Esophagus (tissue), 2 donors: ENCODE measurements around the gene ZNF780A. TPM values are rescaled to one million over a fixed set of nuclear protein-coding genes. Genes with fewer than 3 reads are reported as not detected.
"Not testable (repeated sequence)": the region's sequence is repeated elsewhere in the genome, so short reads cannot be mapped to it uniquely, and the experiment has no call there.

Experiments
- H3K27ac ChIP-seq, 2 donors: one replicate each; pipeline ENCODE4 v1.5.1; 2013; ENCODE audit warnings: low read depth in 2 of 2, mild to moderate bottlenecking in 2 of 2, inconsistent platforms in 1 of 2, low read length in 1 of 2, moderate library complexity in 1 of 2
- H3K27me3 ChIP-seq, 2 donors: one replicate each; pipeline ENCODE4 v1.6.1; 2013; ENCODE audit warnings: low read length in 2 of 2, control low read depth in 1 of 2, mild to moderate bottlenecking in 1 of 2; ENCODE audit not compliant: insufficient read depth in 2 of 2, control insufficient read depth in 1 of 2
- H3K36me3 ChIP-seq, 2 donors: one replicate each; pipeline ENCODE4 v1.6.1; 2013; ENCODE audit warnings: low read length in 1 of 2; ENCODE audit not compliant: control insufficient read depth in 2 of 2, insufficient read depth in 2 of 2
- H3K4me1 ChIP-seq, 2 donors: one replicate each; pipeline ENCODE4 v1.6.1; 2013; ENCODE audit warnings: low read length in 1 of 2; ENCODE audit not compliant: control insufficient read depth in 2 of 2, insufficient read depth in 2 of 2
- H3K4me3 ChIP-seq, 2 donors: one replicate each; pipeline ENCODE4 v1.5.1; 2013; ENCODE audit warnings: low read length in 2 of 2, mild to moderate bottlenecking in 2 of 2, low read depth in 1 of 2, moderate library complexity in 1 of 2
- H3K9me3 ChIP-seq, 2 donors: one replicate each; pipeline ENCODE4 v1.6.1; 2013; ENCODE audit warnings: mild to moderate bottlenecking in 2 of 2, low read depth in 1 of 2, low read length in 1 of 2, moderate library complexity in 1 of 2; ENCODE audit not compliant: control insufficient read depth in 2 of 2, insufficient read depth in 1 of 2
- WGBS, 2 donors: extraction: QIAGEN DNeasy Blood & Tissue Kit; methylation state at CpG; one replicate each; pipeline ENCODE4 v1.1.7; 2013; 5-methylcytosine and 5-hydroxymethylcytosine counted together
- polyA plus RNA-seq, 2 donors: library from polyadenylated mRNA; stranded (reverse); fragments of 200-250 nt; gene quantifications; one replicate each; pipeline ENCODE4 v1.2.3, GENCODE V29; 2013
- donor health status: healthy with polysubstance abuse.
- donor health status: Bipolar disorder and iron deficiency.

ZNF780A gene
- polyA plus RNA-seq, 2 donors: 17.7 to 20.9 TPM

- WGBS, 2 donors: 0 to 1% methylated on average over 41 of the region's 41 CpGs
- peak within 1 kb of the TSS; percentile 70 to 84 for H3K27ac ChIP-seq
Observed at GRCh38 chr19:40055832-40056504, 34.8 kb downstream of the ZNF780A start, which contains the start of gene ZNF780B. TSS of gene ZNF780B (minus strand) at chr19:40056231. CDS start at chr19:40050332, 5,899 bp downstream.

DNA sequence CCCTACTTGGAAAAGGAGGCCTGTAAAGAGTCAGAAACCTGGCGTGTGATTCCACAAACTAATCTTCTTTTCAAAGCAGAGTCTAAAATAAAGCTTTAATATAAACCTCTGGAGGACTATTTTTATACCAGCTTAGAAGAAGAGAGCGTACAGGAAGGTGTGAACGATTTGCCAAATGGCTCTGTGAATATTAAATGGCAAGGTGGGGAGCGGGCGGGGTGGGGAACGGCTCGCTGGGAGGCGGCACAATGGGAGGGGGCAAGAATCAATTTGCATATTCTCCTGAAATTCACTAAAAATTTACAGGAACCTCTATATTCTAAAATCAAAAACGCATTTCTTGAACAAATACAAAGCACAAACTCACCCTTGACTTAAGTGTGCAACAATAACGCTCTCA, 35.7 kb downstream of the ZNF780A start:
- WGBS, 2 donors: 44 to 52% methylated on average over 10 of the region's 10 CpGs
- Histone ChIP-seq H3K4me3 (peak overlapping the region; percentile 97 to 100), H3K4me1 (peaks cover 0 to 7% of the 10 kb centered on the region in 2 donors), H3K36me3 (peaks cover 0 to 4% of the 10 kb centered on the region in 2 donors), H3K9me3 (peaks cover 3 to 4% of the 10 kb centered on the region in 2 donors), H3K27me3 (no peaks in the 10 kb centered on the region), H3K27ac (no peak overlapping the region)

More at GRCh38 chr19:40055832-40056504, 34.8 kb downstream of the ZNF780A start, which contains the start of gene ZNF780B:
- Histone ChIP-seq H3K27me3 (no peaks in the 10 kb centered on the region), H3K36me3 (no peaks in the 10 kb centered on the region), H3K9me3 (no peaks in the 10 kb centered on the region), H3K4me1 (peaks cover 0 to 7% of the 10 kb centered on the region in 2 donors), H3K4me3 (peak within 1 kb of the TSS; percentile 97 to 100)

- peaks cover 3 to 4% of the 10 kb centered on the region in 2 donors for H3K9me3 ChIP-seq
- no peak overlapping the region for H3K27ac ChIP-seq
- H3K4me3 ChIP-seq: no peak overlapping the region
- 91 to 92% methylated on average over 9 of the region's 9 CpGs for WGBS, 2 donors
- H3K4me1 ChIP-seq: peaks cover 0 to 7% of the 10 kb centered on the region in 2 donors
- H3K27me3 ChIP-seq: no peaks in the 10 kb centered on the region
- peaks cover under 1 to 6% of the 10 kb centered on the region in 2 donors for H3K36me3 ChIP-seq
Observed at GRCh38 chr19:40054632-40055031, 36.1 kb downstream of the ZNF780A start.

DNA sequence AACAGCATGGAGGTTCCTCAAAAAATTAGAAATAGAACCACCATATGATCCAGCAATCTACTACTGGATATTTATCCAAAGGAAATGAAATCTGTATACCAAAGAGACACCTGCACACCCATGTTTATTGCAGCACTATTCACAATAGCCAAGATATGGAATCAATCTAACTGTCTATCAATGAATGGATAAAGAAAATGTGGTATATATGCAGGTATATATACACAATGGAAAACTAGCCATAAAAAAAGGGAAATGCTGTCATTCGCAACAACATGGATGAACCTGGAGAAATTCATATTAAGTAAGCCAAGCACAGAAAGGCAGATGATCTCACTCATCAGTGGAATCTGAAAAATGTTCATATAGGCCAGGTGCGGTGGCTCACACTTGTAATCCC, 37.3 kb downstream of the ZNF780A start:
- H3K4me1 ChIP-seq: peaks cover 0 to 7% of the 10 kb centered on the region in 2 donors
- no peak overlapping the region for H3K4me3 ChIP-seq
- H3K36me3 ChIP-seq: peaks cover 4 to 13% of the 10 kb centered on the region in 2 donors
- no peaks in the 10 kb centered on the region for H3K27me3 ChIP-seq
- 98 to 100% methylated on average over 2 of the region's 2 CpGs for WGBS, 2 donors
- H3K9me3 ChIP-seq: peaks cover 3 to 4% of the 10 kb centered on the region in 2 donors
- no peak overlapping the region for H3K27ac ChIP-seq

GRCh38 chr19:40041718-40042117, 49.0 kb downstream of the ZNF780A start:
- not testable (repeated sequence) for H3K4me3 ChIP-seq, H3K27me3 ChIP-seq, H3K4me1 ChIP-seq, H3K27ac ChIP-seq, H3K36me3 ChIP-seq
- H3K9me3 ChIP-seq: peaks cover 3 to 16% of the 10 kb centered on the region in 2 donors
- 96 to 100% methylated on average over 1 of the region's 1 CpG for whole genome bisulfite sequencing, 2 donors

DNA sequence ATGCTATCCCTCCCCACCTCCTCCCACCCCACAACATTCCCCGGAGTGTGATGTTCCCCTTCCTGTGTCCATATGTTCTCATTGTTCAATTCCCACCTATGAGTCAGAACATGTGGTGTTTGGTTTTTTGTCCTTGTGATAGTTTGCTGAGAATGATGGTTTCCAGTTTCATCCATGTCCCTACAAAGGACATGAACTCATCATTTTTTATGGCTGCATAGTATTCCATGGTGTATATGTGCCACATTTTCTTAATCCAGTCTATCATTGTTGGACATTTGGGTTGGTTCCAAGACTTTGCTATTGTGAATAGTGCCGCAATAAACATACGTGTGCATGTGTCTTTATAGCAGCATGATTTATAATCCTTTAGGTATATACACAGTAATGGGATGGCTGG, 52.7 kb downstream of the ZNF780A start:
- not testable (repeated sequence) for H3K4me1 ChIP-seq, H3K9me3 ChIP-seq, H3K27me3 ChIP-seq, H3K36me3 ChIP-seq, H3K4me3 ChIP-seq, H3K27ac ChIP-seq
- 95 to 96% methylated on average over 1 to 3 of the region's 3 CpGs for WGBS, 2 donors

DNA sequence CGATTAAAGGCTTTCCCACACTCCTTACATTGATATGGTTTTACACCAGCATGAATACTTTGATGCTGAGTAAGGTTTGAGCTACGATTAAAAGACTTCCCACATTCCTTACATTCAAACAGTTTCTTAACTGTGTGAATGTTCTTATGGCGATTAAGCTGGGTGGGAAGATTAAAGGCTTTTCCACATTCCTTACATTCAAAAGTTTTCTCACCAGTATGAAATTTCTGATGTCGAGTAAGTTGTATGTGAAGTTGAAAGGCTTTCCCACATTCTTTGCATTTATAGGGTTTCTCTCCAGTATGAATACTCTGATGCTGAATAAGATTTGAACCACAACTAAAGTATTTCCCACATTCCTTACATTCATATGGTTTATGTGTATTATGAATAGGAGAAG, 54.7 kb downstream of the ZNF780A start:
- no peaks in the 10 kb centered on the region for H3K4me1 ChIP-seq
- H3K27ac ChIP-seq: no peak overlapping the region
- H3K36me3 ChIP-seq: no peaks in the 10 kb centered on the region
- WGBS, 2 donors: 94 to 96% methylated on average over 4 of the region's 4 CpGs
- no peaks in the 10 kb centered on the region for H3K27me3 ChIP-seq
- H3K4me3 ChIP-seq: no peak overlapping the region
- peaks cover 2 to 4% of the 10 kb centered on the region in 2 donors for H3K9me3 ChIP-seq

DNA sequence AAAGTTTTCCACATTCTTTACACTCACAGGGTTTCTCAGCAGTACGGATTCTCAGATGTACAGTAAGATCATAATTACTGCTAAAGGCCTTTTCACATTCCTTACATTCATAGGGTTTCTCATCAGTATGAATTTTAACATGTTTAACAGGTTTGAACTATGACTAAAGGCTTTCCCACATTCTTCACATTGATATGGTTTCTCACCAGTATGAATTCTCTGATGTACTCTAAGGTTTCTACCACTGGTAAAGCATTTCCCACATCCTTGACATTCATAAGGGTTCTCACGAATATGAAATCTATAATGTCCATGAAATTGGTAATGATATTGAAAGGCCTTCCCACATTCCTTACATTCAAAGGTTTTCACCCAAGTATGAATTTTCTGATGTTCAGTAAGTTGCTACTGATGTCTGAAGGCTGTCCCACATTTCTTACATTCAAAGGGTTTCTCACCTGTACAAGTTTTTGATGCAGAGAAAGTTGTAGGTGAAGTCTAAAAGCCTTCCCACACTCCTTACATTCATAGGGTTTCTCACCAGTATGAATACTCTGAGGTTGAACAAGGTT, 56.7 kb downstream of the ZNF780A start:
- Histone ChIP-seq H3K4me1 (no peaks in the 10 kb centered on the region), H3K27me3 (no peaks in the 10 kb centered on the region), H3K36me3 (no peaks in the 10 kb centered on the region), H3K4me3 (no peak overlapping the region), H3K27ac (no peak overlapping the region), H3K9me3 (peaks cover 2 to 4% of the 10 kb centered on the region in 2 donors)
- 96 to 97% methylated on average over 2 of the region's 2 CpGs for WGBS, 2 donors

- H3K4me3 ChIP-seq: no peak overlapping the region
- no peak overlapping the region for H3K27ac ChIP-seq
- 96 to 97% methylated on average over 5 of the region's 5 CpGs for WGBS, 2 donors
- no peaks in the 10 kb centered on the region for H3K27me3 ChIP-seq
- peaks cover 16 to 20% of the 10 kb centered on the region in 2 donors for H3K9me3 ChIP-seq
- H3K4me1 ChIP-seq: no peaks in the 10 kb centered on the region
- no peaks in the 10 kb centered on the region for H3K36me3 ChIP-seq
Observed at GRCh38 chr19:40026597-40026970, 64.2 kb downstream of the ZNF780A start.
